ENCODE data around the gene KCND2.

KCND2 gene

GRCh38 chr7:120714945-120715344, 442.0 kb downstream of the KCND2 start:
- no peak for DNase-seq

- DNase-seq = no peak
Measured at GRCh38 chr7:120716307-120716706, 443.3 kb downstream of the KCND2 start.

- no peak for DNase-seq
Measured at GRCh38 chr7:120717166-120717565, 444.2 kb downstream of the KCND2 start.

GRCh38 chr7:120718361-120718760, 445.4 kb downstream of the KCND2 start:
- DNase-seq = no peak

- no peak for DNase-seq
Measured at GRCh38 chr7:120720317-120720716, 447.3 kb downstream of the KCND2 start.

GRCh38 chr7:120723465-120724385, 450.8 kb downstream of the KCND2 start:
- DNase-seq = no peak

- no peak for DNase-seq
Measured at GRCh38 chr7:120724448-120724847, 451.5 kb downstream of the KCND2 start.

- DNase-seq = no peak
Measured at GRCh38 chr7:120724955-120725354, 452.0 kb downstream of the KCND2 start.

GRCh38 chr7:120725376-120726039, 452.5 kb downstream of the KCND2 start:
- DNase-seq = peak; percentile 22 to 25

GRCh38 chr7:120729245-120729644, 456.3 kb downstream of the KCND2 start:
- no peak for DNase-seq

- no peak for DNase-seq
Measured at GRCh38 chr7:120731271-120731670, 458.3 kb downstream of the KCND2 start.

- DNase-seq = no peak
Measured at GRCh38 chr7:120732256-120732655, 459.3 kb downstream of the KCND2 start.

GRCh38 chr7:120733143-120733542, 460.2 kb downstream of the KCND2 start:
- DNase-seq = no peak

- DNase-seq = no peak
Measured at GRCh38 chr7:120733835-120734234, 460.9 kb downstream of the KCND2 start.

- DNase-seq = no peak
Measured at GRCh38 chr7:120735791-120736190, 462.8 kb downstream of the KCND2 start.

- DNase-seq = peak in 1 of 2 experiments; percentile 14
Measured at GRCh38 chr7:120738816-120739215, 465.8 kb downstream of the KCND2 start.

- DNase-seq = no peak
Measured at GRCh38 chr7:120740348-120740747, 467.4 kb downstream of the KCND2 start.

- peak; percentile 82 to 88 for DNase-seq
Measured at GRCh38 chr7:120741371-120742042, 468.5 kb downstream of the KCND2 start.

GRCh38 chr7:120742372-120742771, 469.4 kb downstream of the KCND2 start:
- DNase-seq = peak; percentile 71 to 93

GRCh38 chr7:120743128-120743527, 470.2 kb downstream of the KCND2 start:
- peak in 1 of 2 experiments; percentile 21 for DNase-seq

- no peak for DNase-seq
Measured at GRCh38 chr7:120760050-120760449, 487.1 kb downstream of the KCND2 start.

GRCh38 chr7:120760851-120761250, 487.9 kb downstream of the KCND2 start:
- no peak for DNase-seq

- no peak for DNase-seq
Measured at GRCh38 chr7:120770206-120770605, 497.2 kb downstream of the KCND2 start.

- DNase-seq = no peak
Measured at GRCh38 chr7:120774481-120774880, 501.5 kb downstream of the KCND2 start.
